ENCODE measurements around the gene IFTAP. TPM values are rescaled to one million over a fixed set of nuclear protein-coding genes. Genes with fewer than 3 reads are reported as not detected.

Gene IFTAP
- total RNA-seq, 2 experiments from 2014 or later: not detected

Other genes with a start within 250 kb of the IFTAP start
- 5.5 and 6.8 TPM in 2 replicates for gene TRAF6, start 84.2 kb upstream of the IFTAP start, total RNA-seq (2014; rRNA removed; shearing (Covaris generic))
- gene TRAF6, start 84.2 kb upstream of the IFTAP start, total RNA-seq (2022): 10.2 and 11.4 TPM in 2 replicates
- gene RAG1, start 26.5 kb upstream of the IFTAP start, total RNA-seq (2014; rRNA removed; shearing (Covaris generic)): not detected in 2 replicates
- 0.65 TPM in 1 of 2 replicates, not detected in the other for gene RAG1, start 26.5 kb upstream of the IFTAP start, total RNA-seq (2022)
- not detected in 2 replicates for gene RAG2, start 3.7 kb downstream of the IFTAP start, total RNA-seq (2014; rRNA removed; shearing (Covaris generic))
- not detected in 2 replicates for gene RAG2, start 3.7 kb downstream of the IFTAP start, total RNA-seq (2022)

Measured in OCI-LY7 (cell line).